GM19025 (cell line): Measurements from ENCODE around the gene RCOR1.

Experiments used
- ATAC-seq: cut with Tn5 transposase; IDR thresholded peaks from one replicate; pipeline ENCODE4 v1.9.1; 2021; ENCODE audit warnings: mild to moderate bottlenecking, low read depth, moderate library complexity; ENCODE audit not compliant: unreplicated experiment

Gene RCOR1

GRCh38 chr14:102666635-102667034, 74.2 kb downstream of the RCOR1 start:
- no peak for ATAC-seq

- no peak for ATAC-seq
Measured at GRCh38 chr14:102667703-102668102, 75.3 kb downstream of the RCOR1 start.

GRCh38 chr14:102668291-102668873, 75.9 kb downstream of the RCOR1 start:
- ATAC-seq: no peak

- no peak for ATAC-seq
Measured at GRCh38 chr14:102671410-102671809, 79.0 kb downstream of the RCOR1 start.

- no peak for ATAC-seq
Measured at GRCh38 chr14:102672410-102672960, 80.0 kb downstream of the RCOR1 start.

- no peak for ATAC-seq
Measured at GRCh38 chr14:102675396-102675795, 82.9 kb downstream of the RCOR1 start.

GRCh38 chr14:102678394-102678793, 85.9 kb downstream of the RCOR1 start:
- no peak for ATAC-seq

- ATAC-seq: no peak
Measured at GRCh38 chr14:102683399-102684297, 91.2 kb downstream of the RCOR1 start.

- ATAC-seq: no peak
Measured at GRCh38 chr14:102684298-102684663, 91.8 kb downstream of the RCOR1 start.

- ATAC-seq: no peak
Measured at GRCh38 chr14:102686196-102686801, 93.8 kb downstream of the RCOR1 start.

- no peak for ATAC-seq
Measured at GRCh38 chr14:102688290-102688689, 95.8 kb downstream of the RCOR1 start.

GRCh38 chr14:102690509-102691286, 98.2 kb downstream of the RCOR1 start:
- ATAC-seq: no peak

GRCh38 chr14:102691763-102692162, 99.3 kb downstream of the RCOR1 start:
- no peak for ATAC-seq

- ATAC-seq: no peak
Measured at GRCh38 chr14:102692334-102692733, 99.9 kb downstream of the RCOR1 start.

- ATAC-seq: no peak
Measured at GRCh38 chr14:102693006-102693755, 100.7 kb downstream of the RCOR1 start.

GRCh38 chr14:102694530-102695166, 102.2 kb downstream of the RCOR1 start:
- ATAC-seq: no peak

- ATAC-seq: no peak
Measured at GRCh38 chr14:102695167-102695555, 102.7 kb downstream of the RCOR1 start.

- ATAC-seq: no peak
Measured at GRCh38 chr14:102696332-102696731, 103.9 kb downstream of the RCOR1 start.

GRCh38 chr14:102696856-102697495, 104.5 kb downstream of the RCOR1 start:
- ATAC-seq: no peak
